ENCODE data around the gene TUBB1.

GRCh38 chr20:59048681-59049030 lies 29.4 kb downstream of the TUBB1 start:
- TF ChIP-seq CTCF (conservative IDR thresholded peaks at IDR 0.05) (no peak), EZH2 (IDR thresholded peaks at IDR 0.05; ENCODE audit: low read depth) (no peak)
